Activated T-cell treated with anti-CD3 and anti-CD28 coated beads for 24 hours (primary cell): ENCODE data around the gene LINGO1.

Source experiments
- DNase-seq: peaks from one replicate; pipeline ENCODE4 v3.0.0-alpha.2; 2020; ENCODE audit warnings: low read depth

The LINGO1 gene

GRCh38 chr15:77615472-77615871, 17.2 kb downstream of the LINGO1 start:
- DNase-seq: no peak

GRCh38 chr15:77614251-77614806, 18.4 kb downstream of the LINGO1 start:
- no peak for DNase-seq

GRCh38 chr15:77613814-77614213, 18.9 kb downstream of the LINGO1 start:
- no peak for DNase-seq

GRCh38 chr15:77612958-77613601, 19.6 kb downstream of the LINGO1 start:
- no peak for DNase-seq

GRCh38 chr15:77611767-77612166, 20.9 kb downstream of the LINGO1 start:
- DNase-seq: no peak

GRCh38 chr15:77610731-77611130, 22.0 kb downstream of the LINGO1 start:
- no peak for DNase-seq

GRCh38 chr15:77609558-77609957, 23.2 kb downstream of the LINGO1 start:
- DNase-seq: no peak

- no peak for DNase-seq
These were observed 23.9 kb downstream of the LINGO1 start for GRCh38 chr15:77608774-77609173.

GRCh38 chr15:77607894-77608261, 24.8 kb downstream of the LINGO1 start:
- DNase-seq: no peak

GRCh38 chr15:77607111-77607893, 25.4 kb downstream of the LINGO1 start:
- DNase-seq: no peak

GRCh38 chr15:77606142-77607034, 26.3 kb downstream of the LINGO1 start:
- DNase-seq: no peak

GRCh38 chr15:77605547-77605946, 27.2 kb downstream of the LINGO1 start:
- DNase-seq: no peak

GRCh38 chr15:77604973-77605372, 27.7 kb downstream of the LINGO1 start:
- DNase-seq: no peak

GRCh38 chr15:77603611-77604336, 28.9 kb downstream of the LINGO1 start:
- no peak for DNase-seq

GRCh38 chr15:77602800-77603199, 29.9 kb downstream of the LINGO1 start:
- DNase-seq: no peak

GRCh38 chr15:77599899-77600298, 32.8 kb downstream of the LINGO1 start:
- DNase-seq: no peak

GRCh38 chr15:77599357-77599756, 33.4 kb downstream of the LINGO1 start:
- DNase-seq: no peak

- no peak for DNase-seq
These were observed 34.1 kb downstream of the LINGO1 start for GRCh38 chr15:77598644-77599043.

- no peak for DNase-seq
These were observed 34.8 kb downstream of the LINGO1 start for GRCh38 chr15:77597804-77598453.

GRCh38 chr15:77596821-77597803, 35.6 kb downstream of the LINGO1 start:
- no peak for DNase-seq
